Adrenal gland (tissue), 5 donors: ENCODE measurements around the gene GRM8.

Experiments
- POLR2A ChIP-seq, 2 donors: fragments of 450-650 bp; IDR thresholded peaks; one replicate each; pipeline ENCODE4 v1.6.1; 2017; ENCODE audit warnings: antibody characterized with exemption in 2 of 2, mild to moderate bottlenecking in 2 of 2, moderate library complexity in 1 of 2
- TF ChIP-seq, protein P1 (sequence below), 6 experiments: fragments of 450-650 bp in 4 of 6; fragments of 200-600 bp in 2 of 6; sonication (generic) in 1 of 6; IDR thresholded peaks; 1 replicate in 5 of 6; 2 replicates in 1 of 6; pipeline versions ENCODE4 v1.5.1 to v1.8.0; 2016 to 2021; ENCODE audit warnings: antibody characterized with exemption in 6 of 6, mild to moderate bottlenecking in 2 of 6, moderate library complexity in 1 of 6
- donor health status: DM: no; HTN: no; CAD: no.

DNA sequence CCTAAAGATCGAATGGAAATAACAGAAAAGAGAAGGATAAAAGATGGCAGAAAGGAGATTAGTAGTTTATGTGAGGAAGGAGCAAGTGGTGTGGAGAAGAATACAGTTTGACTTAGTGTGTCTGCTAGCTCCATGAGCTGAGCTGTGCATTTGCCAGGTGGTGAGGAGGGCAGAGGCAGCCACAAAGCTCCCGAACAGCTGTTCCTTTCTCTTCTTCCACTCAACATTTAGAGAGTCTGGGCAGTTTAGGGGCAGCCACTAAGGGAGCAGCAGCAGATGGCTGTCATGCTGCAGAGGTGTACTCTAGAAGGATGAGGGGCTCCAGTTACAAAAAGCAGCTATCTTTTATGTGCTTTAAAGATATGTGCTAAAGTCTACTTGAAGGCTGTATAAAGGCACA lies 674.4 kb downstream of the GRM8 start:
- TF ChIP-seq, protein P1, sequence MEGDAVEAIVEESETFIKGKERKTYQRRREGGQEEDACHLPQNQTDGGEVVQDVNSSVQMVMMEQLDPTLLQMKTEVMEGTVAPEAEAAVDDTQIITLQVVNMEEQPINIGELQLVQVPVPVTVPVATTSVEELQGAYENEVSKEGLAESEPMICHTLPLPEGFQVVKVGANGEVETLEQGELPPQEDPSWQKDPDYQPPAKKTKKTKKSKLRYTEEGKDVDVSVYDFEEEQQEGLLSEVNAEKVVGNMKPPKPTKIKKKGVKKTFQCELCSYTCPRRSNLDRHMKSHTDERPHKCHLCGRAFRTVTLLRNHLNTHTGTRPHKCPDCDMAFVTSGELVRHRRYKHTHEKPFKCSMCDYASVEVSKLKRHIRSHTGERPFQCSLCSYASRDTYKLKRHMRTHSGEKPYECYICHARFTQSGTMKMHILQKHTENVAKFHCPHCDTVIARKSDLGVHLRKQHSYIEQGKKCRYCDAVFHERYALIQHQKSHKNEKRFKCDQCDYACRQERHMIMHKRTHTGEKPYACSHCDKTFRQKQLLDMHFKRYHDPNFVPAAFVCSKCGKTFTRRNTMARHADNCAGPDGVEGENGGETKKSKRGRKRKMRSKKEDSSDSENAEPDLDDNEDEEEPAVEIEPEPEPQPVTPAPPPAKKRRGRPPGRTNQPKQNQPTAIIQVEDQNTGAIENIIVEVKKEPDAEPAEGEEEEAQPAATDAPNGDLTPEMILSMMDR (IDR thresholded peaks at IDR 0.05): no peak
- TF ChIP-seq POLR2A (IDR thresholded peaks at IDR 0.05): no peak
